C4-2B (cell line): Measurements from ENCODE around the gene SPPL2B.

Experiments
- H3K27ac ChIP-seq: fragments of 450-650 bp; 2 replicates; pipeline ENCODE4 v1.5.1; 2017
- CTCF ChIP-seq: fragments of 450-650 bp; conservative IDR thresholded peaks from 2 replicates; pipeline ENCODE4 v1.5.1; 2017; ENCODE audit warnings: mild to moderate bottlenecking
- ZFX ChIP-seq: fragments of 450-650 bp; IDR thresholded peaks from 2 replicates; pipeline ENCODE4 v1.6.1; 2017

The SPPL2B gene

DNA sequence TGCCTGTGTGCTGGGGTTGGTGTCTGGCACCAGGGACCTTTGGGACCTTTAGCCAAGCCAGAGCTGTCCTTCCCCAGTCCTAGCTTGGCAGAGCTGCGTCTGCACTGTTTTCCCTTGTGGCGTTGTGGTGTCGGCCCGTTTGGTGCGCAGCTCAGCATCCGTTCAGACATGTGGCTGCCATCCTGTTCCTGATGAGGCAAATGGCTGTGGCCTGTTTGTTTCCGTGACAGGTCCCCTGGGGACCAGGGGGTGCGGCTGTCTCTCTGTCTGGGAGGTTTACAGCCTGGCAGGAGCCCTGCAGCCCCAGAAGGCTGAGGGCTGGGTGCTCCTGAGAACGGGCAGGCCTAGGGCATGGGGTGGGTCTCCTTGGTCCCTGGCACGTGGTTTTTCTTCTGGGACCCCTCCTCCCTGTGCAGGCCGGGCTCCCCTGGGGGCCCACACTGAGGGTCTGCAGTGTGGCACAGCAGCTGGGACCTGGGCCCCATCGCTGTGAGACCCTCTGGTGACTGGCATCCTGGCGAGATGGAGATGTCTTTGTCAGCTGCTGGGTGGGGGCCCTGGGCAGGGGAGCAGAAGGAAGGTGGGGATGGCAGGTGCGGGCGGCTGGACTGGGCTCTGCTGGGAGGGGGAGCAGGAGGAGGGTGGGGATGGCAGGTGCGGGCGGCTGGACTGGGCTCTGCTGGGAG lies 4.0 kb downstream of the SPPL2B start:
- no peak overlapping the region for H3K27ac ChIP-seq
- no peak for TF ChIP-seq CTCF
- no peak for TF ChIP-seq ZFX

- TF ChIP-seq ZFX = no peak
- no peak for TF ChIP-seq CTCF
- no peak overlapping the region for H3K27ac ChIP-seq
Measured at GRCh38 chr19:2333027-2333806, 4.7 kb downstream of the SPPL2B start.

- no peak overlapping the region for H3K27ac ChIP-seq
- TF ChIP-seq CTCF (no peak), ZFX (no peak)
Measured at GRCh38 chr19:2333807-2334211, 5.3 kb downstream of the SPPL2B start.

- TF ChIP-seq CTCF (no peak), ZFX (no peak)
- H3K27ac ChIP-seq = no peak overlapping the region
Measured at GRCh38 chr19:2334426-2334825, 5.9 kb downstream of the SPPL2B start.

GRCh38 chr19:2334986-2335846 lies 6.7 kb downstream of the SPPL2B start:
- TF ChIP-seq ZFX = no peak
- TF ChIP-seq CTCF = no peak
- H3K27ac ChIP-seq = no peak overlapping the region

DNA sequence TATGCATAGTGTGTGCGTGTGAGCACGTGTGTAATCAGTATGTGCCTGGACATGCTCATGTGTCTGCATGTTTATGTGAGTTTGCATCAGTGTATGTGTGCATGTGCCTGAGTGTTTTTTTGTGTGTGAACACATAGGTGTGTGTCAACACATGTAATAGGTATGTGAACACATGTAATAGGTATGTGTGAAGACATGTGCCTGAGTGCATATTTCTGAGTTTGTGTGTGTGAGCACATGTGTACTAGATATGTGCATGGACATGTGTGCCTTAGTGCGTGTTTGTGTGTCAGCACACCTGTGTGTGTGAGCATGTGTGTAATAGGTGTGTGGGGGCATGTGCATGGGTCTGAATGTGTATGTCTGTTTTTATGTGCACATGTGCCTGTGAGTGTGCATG lies 7.4 kb downstream of the SPPL2B start:
- no peak overlapping the region for H3K27ac ChIP-seq
- no peak for TF ChIP-seq ZFX
- no peak for TF ChIP-seq CTCF
